Heart left ventricle (tissue), 16 donors: ENCODE measurements around the gene ENTHD1. TPM values are rescaled to one million over a fixed set of nuclear protein-coding genes. Genes with fewer than 3 reads are reported as not detected.

Experiments used
- ATAC-seq, 4 donors: fragments of 200-7000 bp; cut with Tn5 transposase; one replicate each; pipeline ENCODE4 v1.9.1; 2020 to 2022; ENCODE audit warnings: moderate library complexity in 4 of 4, mild to moderate bottlenecking in 3 of 4, moderate number of reproducible peaks in 1 of 4
- DNase-seq, 5 donors: peaks; one replicate each; pipeline ENCODE4 v3.0.0-alpha.2; 2020
- H3K27ac ChIP-seq, 12 donors: fragments of 200-600 bp; sonication (generic) in 4 of 12; one replicate each; pipeline versions ENCODE4 v1.5.0 to v1.8.0; 2016 to 2022; ENCODE audit warnings: mild to moderate bottlenecking in 2 of 12
- H3K27me3 ChIP-seq, 9 donors: fragments of 200-600 bp; sonication (generic) in 2 of 9; one replicate each; pipeline versions ENCODE4 v1.5.1 to v1.8.0; 2016 to 2022; ENCODE audit warnings: mild to moderate bottlenecking in 3 of 9
- H3K36me3 ChIP-seq, 9 donors: fragments of 200-600 bp; sonication (generic) in 2 of 9; one replicate each; pipeline versions ENCODE4 v1.5.0 to v1.8.0; 2018 to 2022; ENCODE audit warnings: mild to moderate bottlenecking in 2 of 9
- H3K4me1 ChIP-seq, 12 donors: fragments of 200-600 bp; sonication (generic) in 4 of 12; one replicate each; pipeline versions ENCODE4 v1.5.0 to v1.8.0; 2016 to 2022; ENCODE audit warnings: mild to moderate bottlenecking in 3 of 12
- H3K4me3 ChIP-seq, 12 donors: fragments of 200-600 bp; sonication (generic) in 4 of 12; one replicate each; pipeline versions ENCODE4 v1.5.0 to v1.8.0; 2017 to 2022; ENCODE audit warnings: mild to moderate bottlenecking in 9 of 12, moderate library complexity in 4 of 12
- H3K9me3 ChIP-seq, 12 donors: fragments of 200-600 bp; sonication (generic) in 4 of 12; one replicate each; pipeline versions ENCODE4 v1.5.0 to v1.8.0; 2016 to 2022; ENCODE audit warnings: mild to moderate bottlenecking in 1 of 12
- CTCF ChIP-seq, 12 donors: fragments of 200-600 bp; sonication (generic) in 4 of 12; IDR thresholded peaks; one replicate each; pipeline versions ENCODE4 v1.5.0 to v1.8.0; 2018 to 2022; ENCODE audit warnings: antibody characterized with exemption in 12 of 12, mild to moderate bottlenecking in 5 of 12
- POLR2A ChIP-seq, 2 donors: fragments of 450-650 bp; IDR thresholded peaks; one replicate each; pipeline ENCODE4 v1.6.1; 2017; ENCODE audit warnings: antibody characterized with exemption in 2 of 2, mild to moderate bottlenecking in 2 of 2, moderate library complexity in 2 of 2
- WGBS, 4 donors: extraction: QIAGEN DNeasy Blood & Tissue Kit in 2 of 4; methylation state at CpG; one replicate each; pipeline versions ENCODE4 v1.1.5 to v1.1.7; 2013 to 2018; 5-methylcytosine and 5-hydroxymethylcytosine counted together
- intact Hi-C, 10 donors: fragments of 100-400 bp; cut with DNase I; formaldehyde crosslinking; loops; one replicate each; pipeline versions ENCODE4 v1.11.1 to v1.14.2; 2022
- long read RNA-seq, 3 donors: library from polyadenylated mRNA; unstranded; transcript quantifications; one replicate each; pipeline ENCODE4 v2.0.0, GENCODE V29; 2020 to 2021
- polyA plus RNA-seq, 2 donors: library from polyadenylated mRNA; stranded (reverse); fragments of 200-250 nt; gene quantifications; one replicate each; pipeline ENCODE4 v1.2.3, GENCODE V29; 2013
- total RNA-seq, 9 donors: library from RNA; depleted of rRNA in 2 of 9; stranded (reverse); fragments of >200 nt in 2 of 9; fragmentation: NEBNext Ultra II Directional in 3 of 9; extraction: Animal tissue kit (Norgen Biotek cat#: 25700) in 3 of 9; gene quantifications; one replicate each; pipeline versions ENCODE4 v1.1.0 to v1.2.4, GENCODE V29; 2016 to 2023
- donor health status: ischemic (EF 13 %, LVEDD 7.1; RV severe dilation, severe dysfunction).
- donor health status: healthy with polysubstance abuse.
- donor health status: DM: no; HTN: yes; CAD: no.
- donor health status: DM: no; HTN: no; CAD: no.
- donor health status: ischemic (EF 25% LVEDD 6.9; RV normal size, moderate dysfunction).
- donor health status: ischemic (EF 25% LVEDD 5.7; RV mildly dilated, moderate dysfunction).
- donor health status: healthy.
- donor health status: DM: yes; HTN: yes; CAD: no.
- donor health status: ischemic (EF 35%, LVEDD 5.7; RV mildly dilated, moderate dysfunction).
- donor health status: nonischemic (EF 11% LVEDD 7.7; RV severe dilation, severe dysfunction).
- donor health status: DM: yes; HTN: yes; CAD: no.
- donor health status: PGD.
- donor health status: ischemic (EF 29% LVEDD 5.4; RV normal size, mild dysfunction).
- donor health status: nonischemic (EF 23%, LVEDD 6.1; RV moderate dilation, normal function).

Gene ENTHD1
- total RNA-seq (not detected), polyA plus RNA-seq (not detected)
- long read RNA-seq, donor 1 = 0 reads
- long read RNA-seq, donor 2 = 0 reads
- long read RNA-seq, donor 3 = 0 reads

- H3K27ac ChIP-seq = no peak within 1 kb of the TSS
- H3K27me3 ChIP-seq = peaks cover 0 to 24% (median 0%) of the 10 kb centered on the region in 9 donors
- H3K4me3 ChIP-seq = no peak within 1 kb of the TSS
- peaks cover 0 to 2% (median 0%) of the 10 kb centered on the region in 12 donors for H3K4me1 ChIP-seq
- intact Hi-C loops = no loop called here
- WGBS, 4 donors = 63 to 72% (median 64%) methylated on average over 20 of the region's 20 CpGs
- no peak for ATAC-seq
- no peak for DNase-seq
- H3K9me3 ChIP-seq = no peaks in the 10 kb centered on the region
- H3K36me3 ChIP-seq = no peaks in the 10 kb centered on the region
- TF ChIP-seq POLR2A (IDR thresholded peaks at IDR 0.05) (no peak), CTCF (IDR thresholded peaks at IDR 0.05) (no peak)
Measured at GRCh38 chr22:39893526-39893925, at the start of gene ENTHD1. Gene ENTHD1, minus strand, starts transcription at chr22:39893760. Its CDS starts 6,012 bp downstream, at chr22:39887748.

GRCh38 chr22:39943337-39943736, 49.8 kb upstream of the ENTHD1 start:
- peaks cover 0 to 7% (median 0%) of the 10 kb centered on the region in 12 donors for H3K4me1 ChIP-seq
- no peak overlapping the region for H3K27ac ChIP-seq
- WGBS, 4 donors = 64 to 72% (median 68%) methylated on average over 5 of the region's 5 CpGs
- H3K9me3 ChIP-seq = no peaks in the 10 kb centered on the region
- intact Hi-C loops = no loop called here
- ATAC-seq (no peak), DNase-seq (no peak)
- H3K36me3 ChIP-seq = no peaks in the 10 kb centered on the region
- H3K4me3 ChIP-seq = no peak overlapping the region
- no peak for TF ChIP-seq POLR2A (IDR thresholded peaks at IDR 0.05)
- peaks cover 0 to 16% (median 0%) of the 10 kb centered on the region in 9 donors for H3K27me3 ChIP-seq

- WGBS, 4 donors = 88% methylated on average over 8 of the region's 8 CpGs
- ATAC-seq (no peak), DNase-seq (no peak)
- no peaks in the 10 kb centered on the region for H3K9me3 ChIP-seq
- intact Hi-C loops = no loop called here
- H3K36me3 ChIP-seq = no peaks in the 10 kb centered on the region
- H3K4me1 ChIP-seq = peaks cover 0 to 7% (median 0%) of the 10 kb centered on the region in 12 donors
- H3K4me3 ChIP-seq = no peak overlapping the region
- TF ChIP-seq POLR2A (IDR thresholded peaks at IDR 0.05) (no peak), CTCF (IDR thresholded peaks at IDR 0.05) (no peak)
- H3K27me3 ChIP-seq = peaks cover 0 to 20% (median 0%) of the 10 kb centered on the region in 9 donors
- no peak overlapping the region for H3K27ac ChIP-seq
Measured at GRCh38 chr22:39942439-39943230, 49.1 kb upstream of the ENTHD1 start.

- Histone ChIP-seq H3K4me3 (no peak overlapping the region), H3K9me3 (no peaks in the 10 kb centered on the region), H3K36me3 (no peaks in the 10 kb centered on the region), H3K4me1 (peaks cover 0 to 3% (median 0%) of the 10 kb centered on the region in 12 donors), H3K27me3 (peaks cover 0 to 20% (median 3%) of the 10 kb centered on the region in 9 donors), H3K27ac (no peak overlapping the region)
- TF ChIP-seq POLR2A (IDR thresholded peaks at IDR 0.05) = no peak
- no peak for TF ChIP-seq CTCF (IDR thresholded peaks at IDR 0.05)
- WGBS, 4 donors = 91 to 97% (median 92%) methylated on average over 2 of the region's 2 CpGs
- no peak for DNase-seq
- intact Hi-C loops = no loop called here
- no peak for ATAC-seq
Measured at GRCh38 chr22:39941601-39942000, 48.0 kb upstream of the ENTHD1 start.
